IMR-90 (cell line): ENCODE data around the gene VOPP1. TPM values are rescaled to one million over a fixed set of nuclear protein-coding genes. Genes with fewer than 3 reads are reported as not detected.

ENCODE experiments used
- ATAC-seq: fragments of 200-7000 bp; cut with Tn5 transposase; 2 replicates; pipeline ENCODE4 v1.9.1; 2020; ENCODE audit warnings: low read depth, mild to moderate bottlenecking, moderate library complexity
- BruUV-seq: library from RNA; stranded (reverse); fragments of 400-500 nt; replicated peaks from 2 replicates; lab custom pipeline; 2021; lab: Mats Ljungman, UMichigan
- CTCF ChIA-PET: fragments of 300-600 bp; formaldehyde crosslinking; extraction: SDS; loops from one replicate; lab custom pipeline; 2021; ENCODE audit warnings: antibody characterized with exemption; lab: Yijun Ruan, JAX
- POLR2A ChIA-PET: fragments of 300-600 bp; sonication (Branson Sonifier 250); formaldehyde crosslinking; loops from one replicate; lab custom pipeline; 2022; ENCODE audit warnings: antibody characterized with exemption; ENCODE audit not compliant: unreplicated experiment; lab: Charles Lee
- DNase-seq: peaks from one replicate; pipeline ENCODE4 v3.0.0; 2013
- H2AFZ ChIP-seq: replicated peaks from 2 replicates; pipeline ENCODE3; 2013; ENCODE audit warnings: low read length, mild to moderate bottlenecking; ENCODE audit not compliant: poor library complexity
- H2AK5ac ChIP-seq: 2 replicates; pipeline ENCODE4 v1.6.1; 2013; ENCODE audit warnings: low read depth, low read length, inconsistent platforms
- H2AK9ac ChIP-seq: replicated peaks from 2 replicates; pipeline ENCODE3; 2013; ENCODE audit warnings: mild to moderate bottlenecking, low read depth, low read length, moderate library complexity; ENCODE audit not compliant: poor library complexity
- H2BK120ac ChIP-seq: 2 replicates; pipeline ENCODE4 v1.6.1; 2013; ENCODE audit warnings: low read depth, low read length, inconsistent platforms
- H2BK15ac ChIP-seq: 3 replicates; pipeline ENCODE4 v1.6.1; 2013; ENCODE audit warnings: low read depth, low read length, inconsistent platforms
- H2BK20ac ChIP-seq: 2 replicates; pipeline ENCODE4 v1.6.1; 2013; ENCODE audit warnings: low read depth, mild to moderate bottlenecking, inconsistent platforms, low read length, moderate library complexity
- H2BK5ac ChIP-seq: 2 replicates; pipeline ENCODE4 v1.6.1; 2013; ENCODE audit warnings: mild to moderate bottlenecking, low read depth, low read length, inconsistent platforms; ENCODE audit not compliant: poor library complexity, severe bottlenecking
- H3K14ac ChIP-seq: replicated peaks from 2 replicates; pipeline ENCODE4 v1.6.1; 2013; ENCODE audit warnings: low read depth, low read length, inconsistent platforms
- H3K18ac ChIP-seq: 2 replicates; pipeline ENCODE4 v1.6.1; 2013; ENCODE audit warnings: low read depth, low read length, control low read depth
- H3K23ac ChIP-seq: 2 replicates; pipeline ENCODE4 v1.6.1; 2013; ENCODE audit warnings: low read depth, low read length, inconsistent platforms
- H3K27ac ChIP-seq: 2 replicates; pipeline ENCODE4 v1.5.1; 2013; ENCODE audit warnings: mild to moderate bottlenecking, control low read depth, low read length; ENCODE audit not compliant: insufficient read depth
- H3K27me3 ChIP-seq: 2 replicates; pipeline ENCODE4 v1.6.1; 2013; ENCODE audit warnings: low read length; ENCODE audit not compliant: control insufficient read depth, insufficient read depth
- H3K36me3 ChIP-seq: 2 replicates; pipeline ENCODE4 v1.6.1; 2013; ENCODE audit warnings: low read length, mixed read lengths; ENCODE audit not compliant: control insufficient read depth, insufficient read depth
- H3K4ac ChIP-seq: 2 replicates; pipeline ENCODE4 v1.6.1; 2013; ENCODE audit warnings: low read depth, low read length, inconsistent platforms
- H3K4me1 ChIP-seq: 2 replicates; pipeline ENCODE4 v1.6.1; 2013; ENCODE audit warnings: low read length, mixed read lengths; ENCODE audit not compliant: control insufficient read depth, insufficient read depth
- H3K4me2 ChIP-seq: 2 replicates; pipeline ENCODE4 v1.6.1; 2013; ENCODE audit warnings: low read depth, mild to moderate bottlenecking, control low read depth, low read length, moderate library complexity
- H3K4me3 ChIP-seq: 2 replicates; pipeline ENCODE4 v1.5.1; 2013; ENCODE audit warnings: low read depth, mild to moderate bottlenecking, control low read depth, low read length, moderate library complexity; ENCODE audit not compliant: insufficient read depth
- H3K56ac ChIP-seq: 2 replicates; pipeline ENCODE4 v1.6.1; 2013; ENCODE audit warnings: low read length, inconsistent platforms; ENCODE audit not compliant: insufficient read depth; ENCODE audit errors: extremely low read depth
- H3K79me1 ChIP-seq, 2 experiments: 2 replicates each; pipeline ENCODE4 v1.6.1; 2013; ENCODE audit warnings: low read length in 2 of 2, inconsistent platforms in 1 of 2, low read depth in 1 of 2
- H3K9ac ChIP-seq: 2 replicates; pipeline ENCODE4 v1.6.1; 2013; ENCODE audit warnings: low read depth, low read length, control low read depth
- H3K9me1 ChIP-seq: 2 replicates; pipeline ENCODE4 v1.6.1; 2013; ENCODE audit warnings: low read length, inconsistent platforms; ENCODE audit not compliant: insufficient read depth
- H3K9me3 ChIP-seq: 2 replicates; pipeline ENCODE4 v1.6.1; 2013; ENCODE audit warnings: low read length; ENCODE audit not compliant: control insufficient read depth, insufficient read depth
- H4K20me1 ChIP-seq: 2 replicates; pipeline ENCODE4 v1.6.1; 2013; ENCODE audit warnings: low read length, inconsistent platforms; ENCODE audit not compliant: insufficient read depth
- H4K5ac ChIP-seq: 2 replicates; pipeline ENCODE4 v1.6.1; 2013; ENCODE audit warnings: mild to moderate bottlenecking, low read depth, low read length, control low read depth
- H4K8ac ChIP-seq, 2 experiments: 2 replicates each; pipeline ENCODE4 v1.6.1; 2013; ENCODE audit warnings: low read depth in 2 of 2, low read length in 2 of 2, control low read depth in 1 of 2, inconsistent platforms in 1 of 2
- H4K91ac ChIP-seq: 2 replicates; pipeline ENCODE4 v1.6.1; 2013; ENCODE audit warnings: low read depth, low read length, inconsistent platforms; ENCODE audit not compliant: insufficient read depth
- BHLHE40 ChIP-seq: fragments of 150-350 bp; IDR thresholded peaks from 2 replicates; pipeline ENCODE4 v1.6.1; 2016; ENCODE audit warnings: mild to moderate bottlenecking, low read depth, low read length
- CEBPB ChIP-seq: IDR thresholded peaks from 2 replicates; pipeline ENCODE4 v1.6.1; 2012; ENCODE audit warnings: low read depth, low read length, improper control_type of control experiment
- CTCF ChIP-seq: conservative IDR thresholded peaks from 2 replicates; pipeline ENCODE4 v1.5.1; 2012; ENCODE audit warnings: mild to moderate bottlenecking, low read depth, low read length, improper control_type of control experiment
- MXI1 ChIP-seq: IDR thresholded peaks from 2 replicates; pipeline ENCODE4 v1.6.1; 2012; ENCODE audit warnings: low read depth, mild to moderate bottlenecking, low read length, moderate library complexity, borderline replicate concordance
- NFE2L2 ChIP-seq: fragments of 150-350 bp; IDR thresholded peaks from 2 replicates; pipeline ENCODE4 v1.6.1; 2016; ENCODE audit warnings: low read depth, mild to moderate bottlenecking, low read length
- POLR2A ChIP-seq: IDR thresholded peaks from 2 replicates; pipeline ENCODE4 v1.6.1; 2012; ENCODE audit warnings: mild to moderate bottlenecking, low read depth, low read length
- RCOR1 ChIP-seq: IDR thresholded peaks from 2 replicates; pipeline ENCODE4 v1.6.1; 2012; ENCODE audit warnings: mild to moderate bottlenecking, low read length, improper control_type of control experiment; ENCODE audit not compliant: insufficient replicate concordance
- RFX5 ChIP-seq: IDR thresholded peaks from 2 replicates; pipeline ENCODE4 v1.8.0; 2012; ENCODE audit warnings: low read depth, mild to moderate bottlenecking, low read length, moderate library complexity
- WGBS, 2 experiments: methylation state at CpG; one replicate each; pipeline versions ENCODE4 v1.1.5 to v1.1.7; 2013; ENCODE audit warnings: missing lambda C conversion rate in 2 of 2; ENCODE audit not compliant: insufficient read length in 1 of 2; ENCODE audit errors: extremely low coverage in 2 of 2; 5-methylcytosine and 5-hydroxymethylcytosine counted together
- dilution Hi-C: fragments of 300-500 bp; cut with HindIII; formaldehyde crosslinking; loops from one replicate; pipeline ENCODE4 v1.14.3; 2018; ENCODE audit warnings: low sequenced_read_pairs; ENCODE audit not compliant: unreplicated experiment
- in situ Hi-C: fragments of 300-500 bp; cut with MboI; formaldehyde crosslinking; loops from 3 replicates; pipeline ENCODE4 v1.14.3; 2019; ENCODE audit warnings: low sequenced_read_pairs, inconsistent platforms, mixed read lengths
- intact Hi-C: fragments of 100-400 bp; cut with micrococcal nuclease; formaldehyde crosslinking; loops from 2 replicates; pipeline ENCODE4 v1.10.0; 2022
- polyA plus RNA-seq, 3 experiments: library from polyadenylated mRNA; depleted of rRNA; stranded (reverse); fragments of >200 nt; gene quantifications; 2 replicates each; pipeline ENCODE4 v1.2.3, GENCODE V29; 2012; ENCODE audit warnings: low replicate concordance in 1 of 3
- total RNA-seq: library from RNA; depleted of rRNA; stranded (reverse); fragments of >200 nt; gene quantifications from 2 replicates; pipeline ENCODE4 v1.2.3, GENCODE V29; 2012

VOPP1 gene
- total and polyA plus RNA-seq, 2 of the 4 experiments (the other 2 are of a cell fraction), result 60.2 to 94.5 TPM

GRCh38 chr7:55561690-55562089, 10.6 kb downstream of the VOPP1 start:
- in situ Hi-C loops (loop anchor here (25.0 kb wide), 1 partner anchor 799 kb away; the partner anchor contains the start of gene SEC61G), dilution Hi-C loops (no loop called here), intact Hi-C loops (no loop called here)
- no peak overlapping the region for H3K14ac ChIP-seq
- H2AK9ac ChIP-seq, result no peak overlapping the region
- peaks cover 64 to 88% of the 10 kb centered on the region in 2 experiments for H3K79me1 ChIP-seq
- no peak overlapping the region for H2BK20ac ChIP-seq
- H3K9ac ChIP-seq, result no peak overlapping the region
- H3K23ac ChIP-seq, result no peak overlapping the region
- H3K4ac ChIP-seq, result no peak overlapping the region
- H3K27ac ChIP-seq, result no peak overlapping the region
- H2BK15ac ChIP-seq, result no peak overlapping the region
- no TSS peak for BruUV-seq
- H2AFZ ChIP-seq, result no peak overlapping the region
- no peak overlapping the region for H4K5ac ChIP-seq
- H4K91ac ChIP-seq, result no peak overlapping the region
- peaks cover 2% of the 10 kb centered on the region for H3K4me1 ChIP-seq
- peaks cover 92% of the 10 kb centered on the region for H4K20me1 ChIP-seq
- TF ChIP-seq POLR2A (no peak), BHLHE40 (no peak), RFX5 (no peak), CTCF (no peak), MXI1 (no peak), NFE2L2 (no peak), CEBPB (no peak), RCOR1 (no peak)
- no peak overlapping the region for H2BK120ac ChIP-seq
- no peak overlapping the region for H3K56ac ChIP-seq
- H2BK5ac ChIP-seq, result no peak overlapping the region
- H2AK5ac ChIP-seq, result no peak overlapping the region
- peaks cover 2% of the 10 kb centered on the region; the same call in 1 of the 2 replicates for H3K36me3 ChIP-seq
- WGBS, 2 experiments, result no CpG with 5 or more reads among the region's 4 CpGs
- no peak overlapping the region for H4K8ac ChIP-seq
- no peak overlapping the region for H3K4me2 ChIP-seq
- ATAC-seq, result no peak
- POLR2A ChIA-PET, result no interaction called here
- H3K27me3 ChIP-seq, result no peaks in the 10 kb centered on the region
- no peak overlapping the region for H3K18ac ChIP-seq
- H3K9me3 ChIP-seq, result no peaks in the 10 kb centered on the region
- H3K9me1 ChIP-seq, result peaks cover 38% of the 10 kb centered on the region
- DNase-seq, result no peak
- CTCF ChIA-PET, result no interaction called here
- H3K4me3 ChIP-seq, result no peak overlapping the region
